GM18858 (cell line): Measurements from ENCODE around the gene SLC7A10.
"Not testable (repeated sequence)": the region's sequence is repeated elsewhere in the genome, so short reads cannot be mapped to it uniquely, and the experiment has no call there.

Experiments
- ATAC-seq: cut with Tn5 transposase; IDR thresholded peaks from one replicate; pipeline ENCODE4 v1.9.1; 2021; ENCODE audit not compliant: unreplicated experiment

Gene SLC7A10

DNA sequence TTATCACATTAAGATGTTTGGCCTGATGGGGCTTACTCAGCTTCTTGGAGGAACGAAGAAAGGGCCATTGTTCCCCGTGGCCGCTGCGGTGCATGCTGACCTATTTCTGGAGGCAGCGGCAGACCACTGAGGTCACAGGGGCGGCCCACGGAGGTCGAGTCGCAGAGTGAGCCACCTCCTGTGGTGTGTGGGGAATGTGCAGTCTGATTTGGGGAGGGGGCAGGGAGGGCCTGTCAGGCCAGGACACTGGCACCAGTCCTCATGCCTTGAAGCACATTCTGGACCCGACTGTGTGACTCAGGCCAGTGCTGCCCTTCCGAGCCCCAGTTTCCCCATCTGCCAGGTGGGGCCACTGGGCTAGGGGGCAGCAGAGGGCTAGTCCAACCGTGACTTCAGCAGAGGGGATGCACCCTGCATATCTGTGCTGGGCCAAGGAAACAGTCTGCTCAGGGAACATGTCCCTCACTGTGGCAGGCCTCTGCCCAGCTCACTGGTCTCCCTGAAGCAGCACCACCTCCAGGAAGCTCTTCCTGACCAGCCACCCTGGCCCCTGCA lies 6.3 kb downstream of the SLC7A10 start:
- no peak for ATAC-seq

DNA sequence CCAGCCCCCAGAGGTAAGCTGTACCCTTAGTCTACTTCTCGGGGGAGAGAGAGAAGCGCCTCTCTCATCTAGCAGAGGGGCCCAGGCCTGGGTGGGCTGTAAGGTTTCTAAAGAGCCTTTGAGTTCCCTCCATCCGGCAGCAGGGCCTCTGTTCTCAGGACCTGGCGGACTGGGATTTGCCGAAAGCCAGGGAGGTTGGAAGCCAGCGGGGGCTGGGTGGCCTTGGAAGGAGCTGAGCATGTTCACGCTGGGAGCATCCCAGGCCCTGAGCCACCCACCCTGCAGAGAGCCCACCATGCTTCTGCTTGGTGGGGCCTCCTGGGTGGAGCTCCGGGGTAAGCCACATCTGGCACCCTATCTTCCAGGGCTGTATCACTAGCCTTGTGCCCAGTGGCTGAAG lies 7.8 kb downstream of the SLC7A10 start:
- no peak for ATAC-seq

DNA sequence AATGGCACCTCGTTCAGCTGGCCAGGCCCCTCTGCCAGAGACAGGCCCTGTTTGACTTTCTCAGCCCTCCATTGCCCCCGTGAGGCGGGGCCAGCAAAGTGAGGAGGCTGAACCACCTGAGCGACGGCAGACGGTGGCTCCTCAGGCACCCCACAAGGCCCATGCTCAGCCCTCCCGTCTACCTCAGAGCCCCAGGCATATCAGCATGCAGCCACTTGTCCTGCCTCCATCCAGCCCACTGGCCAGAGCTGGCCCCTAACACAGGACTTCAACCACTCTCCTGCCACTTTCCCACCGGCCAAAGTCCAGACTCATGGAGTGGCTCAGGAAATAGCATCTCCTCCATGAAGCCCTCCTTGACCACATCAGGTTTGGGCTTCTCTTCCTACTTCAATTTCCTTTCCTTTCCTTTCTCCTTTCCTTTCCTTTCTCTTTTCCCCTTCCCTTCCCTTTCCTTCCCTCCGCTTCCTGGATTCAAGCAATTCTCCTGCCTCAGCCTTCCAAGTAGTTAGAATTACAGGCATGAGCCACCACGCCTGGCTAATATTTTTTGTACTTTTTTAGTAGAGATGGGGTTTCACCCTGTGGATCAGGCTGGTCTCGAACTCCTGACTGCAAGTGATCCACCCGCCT lies 9.3 kb downstream of the SLC7A10 start:
- no peak for ATAC-seq

- no peak for ATAC-seq
Observed at GRCh38 chr19:33215438-33216197, 10.0 kb downstream of the SLC7A10 start.

- no peak for ATAC-seq
Observed at GRCh38 chr19:33214596-33214995, 11.1 kb downstream of the SLC7A10 start.

GRCh38 chr19:33212436-33213172 lies 13.0 kb downstream of the SLC7A10 start:
- ATAC-seq, result no peak

DNA sequence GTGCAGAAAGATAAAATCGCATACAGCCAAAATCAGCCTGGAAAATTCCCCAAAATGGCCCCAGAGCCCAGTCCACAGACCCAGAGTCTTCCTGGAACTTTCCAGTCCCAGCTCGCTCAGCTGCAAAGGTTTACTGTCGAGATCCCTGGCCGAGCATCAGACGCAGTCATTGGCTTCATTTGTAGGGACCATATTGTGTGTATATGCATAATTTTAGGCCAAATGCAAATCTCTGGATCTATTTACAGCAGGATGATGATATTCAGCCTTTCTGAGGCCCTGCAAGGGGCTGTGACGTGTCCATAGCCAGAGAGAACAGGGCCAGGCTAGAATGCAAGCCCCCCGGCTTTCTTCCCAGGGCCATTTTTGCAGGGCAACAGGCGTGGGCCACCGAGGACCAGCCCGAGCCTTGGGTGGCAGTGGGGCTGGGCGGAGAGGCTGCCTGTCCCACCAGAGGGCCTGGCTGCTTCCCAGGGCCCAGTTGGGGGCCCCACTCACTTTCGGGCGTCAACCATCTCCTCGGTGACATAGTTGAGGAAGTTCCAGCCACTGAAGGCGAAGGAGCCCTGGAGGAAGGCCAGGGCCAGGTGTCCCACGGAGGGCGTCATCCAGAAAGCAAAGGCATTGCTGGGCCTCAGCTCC lies 13.7 kb downstream of the SLC7A10 start:
- ATAC-seq, result no peak

DNA sequence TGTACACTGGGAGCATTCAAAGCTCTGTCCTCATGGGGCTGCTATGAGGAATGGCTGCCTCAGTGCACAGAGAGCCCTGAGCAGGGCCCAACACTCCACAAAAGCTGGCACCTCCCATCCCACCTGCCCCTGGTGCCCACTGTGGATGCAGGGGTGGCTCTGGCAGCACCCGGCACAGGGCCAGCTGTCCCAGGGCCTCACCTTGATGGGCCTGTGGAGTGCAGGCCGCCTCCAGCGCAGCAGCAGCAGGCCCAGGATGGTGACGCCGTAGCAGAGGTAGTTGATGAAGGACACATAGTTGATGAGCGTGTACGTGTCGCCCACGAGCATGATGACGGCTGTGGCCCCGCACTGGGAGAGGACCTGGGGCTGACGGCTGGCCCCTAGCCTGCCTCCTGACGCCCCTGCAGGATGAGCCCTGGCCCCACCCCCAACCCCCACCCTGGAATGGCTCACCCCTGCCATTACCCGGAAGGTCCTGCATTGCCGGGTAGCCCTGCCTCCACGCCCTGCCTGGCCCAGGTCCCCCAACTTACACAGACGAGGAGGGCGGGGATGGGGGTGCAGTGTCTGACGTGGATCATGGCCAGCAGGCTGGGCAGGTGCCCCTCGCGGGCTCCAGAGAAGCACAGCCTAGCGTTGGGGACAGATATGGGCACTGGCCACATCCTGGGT lies 15.2 kb downstream of the SLC7A10 start:
- no peak for ATAC-seq

DNA sequence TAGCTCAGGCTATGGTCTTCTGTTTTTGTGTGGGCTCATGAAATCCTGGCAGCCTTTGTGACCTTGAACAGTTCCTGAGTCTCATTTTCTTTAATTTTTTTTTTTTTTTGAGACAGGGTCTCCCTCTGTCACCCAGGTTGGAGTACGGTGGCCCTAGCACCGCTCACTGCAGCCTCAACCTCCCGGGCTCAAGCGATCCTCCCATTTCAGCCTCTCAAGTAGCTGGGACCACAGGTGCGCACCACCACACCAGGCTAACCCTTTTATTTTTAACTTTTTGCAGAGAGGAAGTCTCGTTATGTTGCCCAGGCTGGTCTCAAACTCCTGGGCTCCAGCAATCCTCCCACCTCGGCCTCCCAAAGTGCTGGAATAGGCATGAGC lies 15.8 kb downstream of the SLC7A10 start:
- ATAC-seq, result not testable (repeated sequence)

GRCh38 chr19:33208904-33209849 lies 16.5 kb downstream of the SLC7A10 start:
- no peak for ATAC-seq

DNA sequence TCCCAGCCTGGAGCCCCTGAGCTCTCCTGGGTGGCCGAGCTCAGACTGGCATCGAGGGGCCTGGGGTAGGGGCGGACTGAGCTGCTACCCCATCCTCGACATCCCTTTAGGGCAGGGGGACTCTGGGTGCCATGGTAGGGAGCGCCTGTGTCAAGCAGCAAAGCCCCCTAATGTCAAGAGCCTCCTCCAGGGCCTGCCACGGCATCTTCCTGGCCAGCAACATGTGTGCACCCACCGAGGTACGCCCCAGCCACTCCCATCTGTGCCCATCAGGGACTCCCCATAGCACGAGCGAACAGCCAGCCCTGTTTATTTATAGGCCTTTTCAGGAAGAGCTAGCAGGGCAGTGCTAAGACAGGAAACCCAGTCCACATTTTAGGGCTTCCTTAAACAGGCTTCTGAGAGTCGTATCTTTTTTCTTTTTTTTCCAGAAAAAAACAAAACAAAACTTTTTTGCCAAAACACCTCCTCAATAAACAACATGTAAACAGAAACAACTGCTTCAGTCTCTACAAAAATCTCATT lies 17.2 kb downstream of the SLC7A10 start:
- ATAC-seq, result no peak

- ATAC-seq, result no peak
Observed at GRCh38 chr19:33207903-33208302, 17.7 kb downstream of the SLC7A10 start.

GRCh38 chr19:33207040-33207620 lies 18.5 kb downstream of the SLC7A10 start:
- ATAC-seq, result no peak

DNA sequence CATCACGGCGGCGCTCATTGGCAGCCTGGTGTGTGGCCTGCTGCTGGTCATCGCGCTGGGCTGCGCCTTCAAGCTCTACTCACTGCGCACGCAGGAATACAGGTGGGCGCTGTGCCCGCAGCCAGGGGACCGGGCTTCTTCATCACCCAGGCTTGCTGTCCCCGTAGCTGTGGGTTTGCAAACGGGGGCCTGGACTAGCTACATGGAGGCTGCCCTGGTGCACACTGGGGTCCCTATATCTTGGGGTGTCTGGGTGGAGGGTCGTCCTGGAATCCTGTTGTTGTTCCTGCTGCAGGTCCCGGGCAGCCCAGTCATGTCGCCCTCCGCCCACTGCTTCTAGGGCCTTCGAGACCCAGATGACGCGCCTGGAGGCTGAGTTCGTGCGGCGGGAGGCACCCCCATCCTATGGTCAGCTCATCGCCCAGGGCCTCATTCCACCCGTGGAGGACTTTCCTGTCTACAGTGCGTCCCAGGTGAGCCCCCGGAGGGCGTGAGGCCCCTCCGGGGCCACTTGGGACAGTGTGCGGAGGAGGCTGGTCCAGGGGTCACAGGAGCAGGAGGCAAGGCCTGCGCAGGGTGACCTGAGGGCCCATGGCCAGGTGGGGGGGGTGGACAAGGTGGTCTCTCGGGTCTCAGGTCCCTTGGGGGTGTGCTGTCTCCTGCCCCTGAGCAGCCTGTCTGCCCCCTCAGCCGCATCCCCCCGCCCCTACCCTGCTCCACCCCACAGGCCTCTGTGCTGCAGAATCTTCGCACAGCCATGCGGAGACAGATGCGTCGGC lies 19.2 kb downstream of the SLC7A10 start:
- ATAC-seq, result no peak

- ATAC-seq, result no peak
Observed at GRCh38 chr19:33205531-33206260, 20.0 kb downstream of the SLC7A10 start.

DNA sequence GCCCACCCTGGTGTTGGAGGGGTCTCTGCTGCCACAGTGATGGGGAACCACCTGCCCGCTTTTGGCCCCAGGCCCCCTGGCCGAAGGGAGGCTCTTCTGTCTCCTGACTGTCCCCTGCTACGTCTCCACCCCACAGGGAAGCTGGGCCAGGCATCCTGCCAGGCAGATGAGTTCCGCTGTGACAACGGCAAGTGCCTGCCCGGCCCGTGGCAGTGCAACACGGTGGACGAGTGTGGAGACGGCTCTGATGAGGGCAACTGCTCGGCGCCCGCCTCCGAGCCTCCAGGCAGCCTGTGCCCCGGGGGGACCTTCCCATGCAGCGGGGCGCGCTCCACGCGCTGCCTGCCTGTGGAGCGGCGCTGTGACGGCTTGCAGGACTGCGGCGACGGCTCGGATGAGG lies 20.5 kb downstream of the SLC7A10 start:
- ATAC-seq, result no peak

GRCh38 chr19:33204136-33204973 lies 21.3 kb downstream of the SLC7A10 start:
- ATAC-seq, result no peak
